OCI-LY1 (cell line): Measurements from ENCODE around the gene RGS7BP.

Source experiments
- CTCF ChIP-seq: fragments of 200-600 bp; sonication (generic), shearing (Covaris generic); IDR thresholded peaks from 2 replicates; pipeline ENCODE4 v1.5.1; 2017; ENCODE audit warnings: mild to moderate bottlenecking, antibody characterized with exemption, low read length, moderate library complexity, mixed read lengths
- EZH2 ChIP-seq: fragments of 200-600 bp; sonication (generic), shearing (Covaris generic); IDR thresholded peaks from 2 replicates; pipeline ENCODE4 v1.8.0; 2017; ENCODE audit warnings: borderline replicate concordance, mixed run types, mild to moderate bottlenecking, antibody characterized with exemption, low read length, moderate library complexity, mixed read lengths

GRCh38 chr5:64489857-64490256, 16.0 kb upstream of the RGS7BP start:
- TF ChIP-seq CTCF (no peak), EZH2 (no peak)
